IPS-18c (cell line): Measurements from ENCODE around the gene TPST1.
"Not testable (repeated sequence)": the region's sequence is repeated elsewhere in the genome, so short reads cannot be mapped to it uniquely, and the experiment has no call there.

Experiments
- H3K4me3 ChIP-seq: 2 replicates; pipeline ENCODE4 v1.7.0; 2013; ENCODE audit warnings: low read depth, mild to moderate bottlenecking, low read length, moderate library complexity; ENCODE audit not compliant: insufficient read depth
- H3K9me3 ChIP-seq: one replicate; pipeline ENCODE4 v1.6.1; 2013; ENCODE audit warnings: mild to moderate bottlenecking, low read length, moderate library complexity; ENCODE audit not compliant: control insufficient read depth, insufficient read depth

The TPST1 gene

DNA sequence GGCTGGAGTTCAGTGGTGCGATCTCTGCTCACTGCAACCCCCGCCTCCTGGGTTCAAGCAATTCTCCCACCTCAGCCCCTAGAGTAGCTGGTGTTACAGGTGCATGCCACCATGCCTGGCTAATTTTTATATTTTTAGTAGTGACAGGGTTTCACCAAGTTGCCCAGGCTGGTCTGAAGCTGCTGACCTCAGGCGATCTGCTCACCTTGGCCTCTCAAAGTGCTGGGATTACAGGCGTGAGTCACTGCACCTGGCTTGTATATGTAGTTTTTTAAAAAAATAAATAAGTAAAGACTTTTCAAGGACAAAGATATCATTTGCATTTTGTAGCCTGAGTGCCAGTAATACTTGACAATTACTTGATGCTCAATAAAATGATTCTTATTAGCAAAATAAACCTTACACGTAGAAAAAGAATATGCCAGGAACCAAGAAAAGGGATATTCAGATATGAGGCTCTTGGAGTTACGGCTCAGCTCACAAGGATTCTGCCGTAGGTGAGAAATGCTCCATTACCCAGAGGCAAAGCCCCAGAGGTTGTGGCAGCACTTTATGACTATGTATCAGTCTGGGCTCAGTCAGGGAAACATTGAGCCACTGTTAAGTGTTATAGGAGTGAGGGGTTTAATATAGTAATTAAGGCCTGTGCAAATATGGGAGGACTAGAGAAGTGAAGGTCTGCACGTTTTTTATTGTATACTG lies 98.5 kb downstream of the TPST1 start:
- Histone ChIP-seq H3K9me3 (no peaks in the 10 kb centered on the region), H3K4me3 (no peak overlapping the region)

DNA sequence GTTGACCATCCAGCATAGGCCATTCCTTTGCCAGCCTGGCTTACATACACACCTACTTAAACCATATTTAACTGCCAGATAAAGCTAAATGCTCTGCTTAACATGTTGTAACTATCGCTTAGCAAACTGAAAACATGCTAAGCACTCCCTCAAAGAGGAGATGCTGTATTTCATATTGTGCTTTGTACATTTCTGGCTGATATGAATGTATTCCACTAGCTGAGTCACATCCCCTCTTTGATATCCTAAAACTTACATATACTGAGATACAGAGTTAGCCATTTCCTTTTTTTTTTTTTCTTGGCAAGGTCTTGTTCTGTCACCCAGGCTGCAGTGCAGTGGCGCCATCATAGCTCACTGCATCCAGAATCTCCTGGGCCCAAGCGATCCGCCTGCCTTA lies 99.4 kb downstream of the TPST1 start:
- H3K4me3 ChIP-seq, result no peak overlapping the region

DNA sequence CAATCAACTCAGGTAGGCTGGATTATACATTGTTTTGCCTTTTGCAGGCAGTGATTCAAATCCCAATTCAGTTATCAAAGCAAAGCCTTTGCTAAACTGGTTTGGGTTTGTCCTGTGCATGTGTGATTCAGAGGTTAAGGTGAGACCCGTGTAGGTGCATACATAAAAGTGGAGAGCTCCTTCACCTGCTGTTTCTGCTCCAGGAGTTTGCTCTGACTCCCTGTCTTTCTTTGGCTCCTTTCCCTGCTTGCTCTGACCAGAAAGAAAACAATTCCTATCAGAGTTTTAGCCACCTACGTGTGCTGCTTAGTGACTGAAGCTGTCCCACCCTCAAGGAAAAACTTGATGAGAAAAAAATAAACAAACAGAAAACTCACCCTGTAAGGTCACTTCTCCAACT lies 101.1 kb downstream of the TPST1 start:
- Histone ChIP-seq H3K9me3 (no peaks in the 10 kb centered on the region), H3K4me3 (no peak overlapping the region)

More for the DNA sequence above, 99.4 kb downstream of the TPST1 start:
- H3K9me3 ChIP-seq, result no peaks in the 10 kb centered on the region

GRCh38 chr7:66307591-66308215 lies 102.6 kb downstream of the TPST1 start:
- Histone ChIP-seq H3K4me3 (no peak overlapping the region), H3K9me3 (no peaks in the 10 kb centered on the region)

- no peaks in the 10 kb centered on the region for H3K9me3 ChIP-seq
- H3K4me3 ChIP-seq, result no peak overlapping the region
Observed at GRCh38 chr7:66308411-66308810, 103.3 kb downstream of the TPST1 start.

- Histone ChIP-seq H3K4me3 (no peak overlapping the region), H3K9me3 (no peaks in the 10 kb centered on the region)
Observed at GRCh38 chr7:66310620-66311019, 105.5 kb downstream of the TPST1 start.

DNA sequence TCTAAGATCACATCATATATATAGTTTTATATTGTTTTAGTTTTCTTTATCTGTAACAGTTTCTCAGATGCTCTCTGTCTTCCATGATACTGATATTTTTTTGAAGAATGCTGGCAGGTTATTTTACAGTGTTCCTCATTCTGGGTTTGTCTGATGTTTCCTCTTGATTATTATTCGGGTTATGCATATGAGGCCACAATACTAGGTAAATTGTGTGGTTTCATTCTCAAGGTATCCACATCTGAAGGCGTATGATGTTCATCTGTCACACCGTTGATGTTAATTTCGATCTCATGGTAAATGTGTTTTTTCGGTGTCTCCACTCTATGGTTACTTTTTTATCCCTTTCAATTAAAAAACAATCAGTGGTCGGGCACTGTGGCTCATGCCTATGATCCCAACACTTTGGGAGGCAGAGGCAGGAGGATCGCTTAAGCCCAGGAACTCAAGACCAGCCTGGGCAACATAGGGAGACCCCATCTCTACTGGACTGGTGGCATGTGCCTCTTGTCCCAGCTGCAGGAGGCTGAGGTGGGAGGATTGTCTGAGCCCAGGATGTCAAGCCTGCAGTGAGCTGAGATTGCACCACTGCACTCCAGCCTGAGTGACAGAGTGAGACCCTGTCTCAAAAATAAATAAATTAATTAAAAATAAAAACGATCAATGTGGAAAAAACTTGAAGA lies 108.9 kb downstream of the TPST1 start:
- no peaks in the 10 kb centered on the region for H3K9me3 ChIP-seq
- H3K4me3 ChIP-seq, result no peak overlapping the region

GRCh38 chr7:66315192-66315591 lies 110.1 kb downstream of the TPST1 start:
- H3K9me3 ChIP-seq, result no peaks in the 10 kb centered on the region
- no peak overlapping the region for H3K4me3 ChIP-seq

GRCh38 chr7:66319407-66319979 lies 114.4 kb downstream of the TPST1 start:
- Histone ChIP-seq H3K4me3 (no peak overlapping the region), H3K9me3 (no peaks in the 10 kb centered on the region)

DNA sequence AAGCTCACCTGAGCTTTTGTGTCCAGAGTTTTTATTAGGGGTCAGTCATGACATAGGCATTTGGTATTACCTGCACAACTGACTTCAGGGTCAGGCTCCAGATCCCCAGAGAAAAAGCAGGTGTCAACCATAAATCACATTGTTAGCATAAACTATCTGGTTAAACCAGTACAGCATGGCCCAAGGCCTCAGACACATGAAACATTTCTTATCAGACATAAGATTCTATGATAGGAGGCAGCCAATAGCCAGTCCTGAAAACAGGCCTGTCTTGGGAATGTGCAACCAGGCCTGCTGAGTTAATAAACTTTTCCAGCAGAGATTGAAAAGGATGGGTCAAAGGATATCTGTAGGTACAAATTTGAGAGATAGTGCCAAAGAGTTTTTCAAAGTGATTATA lies 116.1 kb downstream of the TPST1 start:
- H3K9me3 ChIP-seq, result no peaks in the 10 kb centered on the region
- H3K4me3 ChIP-seq, result no peak overlapping the region

GRCh38 chr7:66323114-66323796 lies 118.1 kb downstream of the TPST1 start:
- no peaks in the 10 kb centered on the region for H3K9me3 ChIP-seq
- no peak overlapping the region for H3K4me3 ChIP-seq

DNA sequence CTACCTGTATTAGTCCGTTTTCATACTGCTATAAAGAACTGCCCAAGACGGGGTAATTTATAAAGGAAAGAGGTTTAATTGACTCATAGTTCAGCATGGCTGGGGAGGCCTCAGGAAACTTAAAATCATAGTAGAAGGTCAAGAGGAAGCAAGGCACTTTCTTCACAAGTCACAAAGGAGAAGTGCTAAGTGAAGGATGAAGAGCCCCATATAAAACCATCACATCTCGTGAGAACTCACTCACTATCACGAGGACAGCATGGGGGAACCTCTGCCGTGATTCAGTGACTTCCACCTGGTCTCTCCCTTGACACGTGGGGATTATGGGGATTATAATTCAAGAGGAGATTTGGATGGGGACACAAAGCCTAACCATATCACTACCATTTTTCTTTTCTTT lies 119.9 kb downstream of the TPST1 start:
- H3K9me3 ChIP-seq, H3K4me3 ChIP-seq: not testable (repeated sequence)

GRCh38 chr7:66326501-66327215 lies 121.5 kb downstream of the TPST1 start:
- Histone ChIP-seq H3K4me3 (no peak overlapping the region), H3K9me3 (no peaks in the 10 kb centered on the region)

DNA sequence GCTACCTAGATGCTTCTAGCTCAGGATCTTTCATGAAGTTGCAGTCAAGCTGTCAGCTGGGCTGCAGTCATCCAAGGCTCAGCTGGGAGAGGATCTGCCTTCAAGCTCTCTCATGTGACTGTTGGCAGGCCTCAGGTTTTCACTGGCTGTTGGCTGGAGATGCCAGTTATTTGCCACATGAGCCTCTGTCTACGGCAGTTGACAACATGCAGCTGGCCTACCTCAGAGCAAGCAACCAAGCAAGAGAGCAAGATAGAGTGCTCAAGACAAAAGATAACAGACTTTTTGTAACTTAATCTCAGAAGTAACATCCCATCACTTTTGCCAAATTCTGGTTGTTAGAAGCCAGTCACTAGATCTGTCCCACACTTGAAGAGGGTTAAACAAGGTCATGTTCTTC lies 125.8 kb downstream of the TPST1 start:
- Histone ChIP-seq H3K4me3 (no peak overlapping the region), H3K9me3 (no peaks in the 10 kb centered on the region)

DNA sequence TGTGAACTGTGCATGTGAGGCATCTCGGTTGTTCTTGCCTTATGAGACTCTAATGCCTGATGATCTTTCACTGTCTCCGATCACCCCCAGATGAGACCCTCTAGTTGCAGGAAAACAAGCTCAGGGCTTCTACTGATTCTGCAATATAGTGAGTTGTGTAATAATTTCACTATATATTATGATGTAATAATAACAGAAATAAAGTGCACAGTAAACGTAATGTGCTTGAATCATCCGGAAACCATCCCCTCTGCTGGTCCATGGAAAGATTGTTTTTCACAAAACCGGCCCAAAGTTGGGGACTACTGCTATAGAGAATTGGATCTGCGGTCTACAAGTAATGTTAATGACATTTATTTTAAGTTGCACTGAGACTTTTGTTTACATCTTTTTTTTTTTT lies 126.7 kb downstream of the TPST1 start:
- Histone ChIP-seq H3K4me3 (no peak overlapping the region), H3K9me3 (no peaks in the 10 kb centered on the region)

GRCh38 chr7:66333443-66333842 lies 128.3 kb downstream of the TPST1 start:
- H3K4me3 ChIP-seq, result no peak overlapping the region
- H3K9me3 ChIP-seq, result peaks cover 3% of the 10 kb centered on the region

- peaks cover 3% of the 10 kb centered on the region for H3K9me3 ChIP-seq
- H3K4me3 ChIP-seq, result no peak overlapping the region
Observed at GRCh38 chr7:66335318-66335717, 130.2 kb downstream of the TPST1 start.
